B cell (primary cell): ENCODE results near the gene YIPF4.

Source experiments
- CTCF ChIP-seq: fragments of 200-600 bp; IDR thresholded peaks from one replicate; pipeline ENCODE4 v1.8.0; 2022; ENCODE audit warnings: antibody characterized with exemption, mild to moderate bottlenecking
- EZH2 ChIP-seq: IDR thresholded peaks from 2 replicates; pipeline ENCODE4 v1.6.1; 2012; ENCODE audit warnings: borderline replicate concordance, low read depth, mild to moderate bottlenecking, moderate library complexity, low read length; ENCODE audit not compliant: insufficient read depth, poor library complexity, severe bottlenecking

GRCh38 chr2:32342801-32343200 lies 65.1 kb downstream of the YIPF4 start:
- TF ChIP-seq CTCF: no peak
- no peak for TF ChIP-seq EZH2
